PFSK-1 (cell line): ENCODE measurements around the gene CCL8.

Experiments
- POLR2AphosphoS5 ChIP-seq: IDR thresholded peaks from 2 replicates; pipeline ENCODE4 v1.6.1; 2012; ENCODE audit warnings: low read depth, mild to moderate bottlenecking, control low read depth, low read length, moderate library complexity
- REST ChIP-seq, 2 experiments: IDR thresholded peaks; 2 replicates each; pipeline versions ENCODE4 v1.6.1 to v1.8.0; 2011 to 2012; ENCODE audit warnings: low read depth in 2 of 2, low read length in 2 of 2, control low read depth in 1 of 2, inconsistent platforms in 1 of 2, mild to moderate bottlenecking in 1 of 2, moderate library complexity in 1 of 2; ENCODE audit not compliant: insufficient read depth in 1 of 2
- SIN3A ChIP-seq: IDR thresholded peaks from 2 replicates; pipeline ENCODE4 v1.6.1; 2012; ENCODE audit warnings: mild to moderate bottlenecking, low read length, moderate library complexity, borderline replicate concordance; ENCODE audit not compliant: insufficient read depth

- no peak for TF ChIP-seq SIN3A
- TF ChIP-seq REST (IDR thresholded peaks at IDR 0.05; ENCODE audit: insufficient read depth in 1 of 2, low read depth in 2 of 2, low read length in 2 of 2) = no peak
- no peak for TF ChIP-seq POLR2AphosphoS5
Observed at GRCh38 chr17:34368196-34368945, 49.1 kb downstream of the CCL8 start.
